ENCODE data around the gene HLA-DQA1. TPM values are rescaled to one million over a fixed set of nuclear protein-coding genes. Genes with fewer than 3 reads are reported as not detected.

Gene HLA-DQA1
- total RNA-seq, 1 experiment from 2014 or later: 0.86 TPM

- no peaks in the 10 kb centered on the region for H3K9me2 ChIP-seq (ENCODE audit: insufficient read depth)
- no peak overlapping the region for H3K4me3 ChIP-seq (replicated peaks in 1 of 2; ENCODE audit: low read depth in 1 of 2, low read length in 2 of 2)
- intact Hi-C loops (cut with micrococcal nuclease): no loop called here
- TF ChIP-seq SRF (IDR thresholded peaks at IDR 0.05; ENCODE audit: low read depth) (no peak), CTCF (IDR thresholded peaks at IDR 0.05 in 2 of 3, conservative IDR thresholded peaks at IDR 0.05 in 1 of 3; ENCODE audit: borderline replicate concordance in 1 of 3, insufficient read depth in 1 of 3, low read depth in 2 of 3, low read length in 2 of 3) (no peak), ZNF274 (IDR thresholded peaks at IDR 0.05; ENCODE audit: low read depth, low read length) (no peak), CBX3 (IDR thresholded peaks at IDR 0.05; ENCODE audit: low read depth) (no peak), EZH2phosphoT487 (IDR thresholded peaks at IDR 0.05; ENCODE audit: borderline replicate concordance) (no peak), RAD21 (IDR thresholded peaks at IDR 0.05; ENCODE audit: low read depth) (no peak), YY1 (IDR thresholded peaks at IDR 0.05; ENCODE audit: extremely low read depth, insufficient replicate concordance, low read depth, low read length) (no peak), TCF7L2 (IDR thresholded peaks at IDR 0.05; ENCODE audit: borderline replicate concordance, extremely low read depth, insufficient read depth, insufficient read length) (no peak), POLR2AphosphoS5 (IDR thresholded peaks at IDR 0.05; ENCODE audit: low read depth, low read length) (no peak), EGR1 (IDR thresholded peaks at IDR 0.05; ENCODE audit: low read depth) (no peak), POLR2A (IDR thresholded peaks at IDR 0.05; ENCODE audit: borderline replicate concordance, extremely low read depth, insufficient read depth, insufficient read length) (no peak), JUND (IDR thresholded peaks at IDR 0.05) (no peak), SIN3A (IDR thresholded peaks at IDR 0.05; ENCODE audit: low read depth) (no peak), MAX (IDR thresholded peaks at IDR 0.05) (no peak)
- H3K36me3 ChIP-seq (ENCODE audit: control insufficient read depth in 1 of 2, insufficient read depth in 2 of 2, low read length in 2 of 2): no peaks in the 10 kb centered on the region
- H3K4me2 ChIP-seq (ENCODE audit: low read length): no peak overlapping the region
- peak overlapping the region; percentile 9 for H2AFZ ChIP-seq (ENCODE audit: low read depth, low read length, poor library complexity, severe bottlenecking)
- no peaks in the 10 kb centered on the region for H3K79me2 ChIP-seq (ENCODE audit: insufficient read depth, low read length)
- ChIA-PET POLR2A (no interaction called here), CTCF (interaction anchor here (0.7 to 1.4 kb wide), 4 partner anchors 12 to 279 kb away, joined by 3 to 4 read pairs (median 4); no protein-coding TSS in a partner anchor), RAD21 (ENCODE audit: low non-redundant PET in 1 of 2, low total read pairs in 2 of 2, uncharacterized antibody in 2 of 2, unreplicated experiment in 2 of 2) (no interaction called here)
- H3K9me3 ChIP-seq (ENCODE audit: control insufficient read depth in 1 of 2, insufficient read depth in 1 of 2, low read depth in 1 of 2, low read length in 2 of 2): no peaks in the 10 kb centered on the region
- no peaks in the 10 kb centered on the region for H3K4me1 ChIP-seq (ENCODE audit: control insufficient read depth in 1 of 2, insufficient read depth in 2 of 2, low read length in 2 of 2)
- no TSS peak for BruUV-seq (replicated peaks)
- H3K27ac ChIP-seq (ENCODE audit: low read depth, low read length): no peak overlapping the region
- no peak overlapping the region for H3K9ac ChIP-seq (ENCODE audit: low read length)
- H4K20me1 ChIP-seq (ENCODE audit: insufficient read depth): no peaks in the 10 kb centered on the region
- DNase-seq (ENCODE audit: low read depth, low spot score) (no peak), ATAC-seq (no peak)
- H3K27me3 ChIP-seq (ENCODE audit: insufficient read depth, low read length): no peaks in the 10 kb centered on the region
Measured at GRCh38 chr6:32689531-32690501, 52.6 kb downstream of the HLA-DQA1 start.
